HepG2 (cell line): ENCODE results near the gene SGIP1. TPM values are rescaled to one million over a fixed set of nuclear protein-coding genes. Genes with fewer than 3 reads are reported as not detected.
A peak's percentile ranks its signal among the peaks of the same experiment; 100 is the strongest.

Source experiments
- ATAC-seq: fragments of 200-7000 bp; cut with Tn5 transposase; 3 replicates; pipeline ENCODE4 v1.9.1; 2020; ENCODE audit warnings: mild to moderate bottlenecking, moderate library complexity
- BruUV-seq: library from RNA; stranded (reverse); fragments of 400-500 nt; replicated peaks from 2 replicates; lab custom pipeline; 2021; lab: Mats Ljungman, UMichigan
- CTCF ChIA-PET: fragments of 300-600 bp; formaldehyde crosslinking; extraction: SDS; loops from one replicate; lab custom pipeline; 2021; ENCODE audit warnings: low total read pairs, inconsistent platforms, low intra/inter-chr PET ratio; lab: Yijun Ruan, JAX
- POLR2A ChIA-PET: fragments of 350-600 bp; sonication (Branson Sonifier 250); formaldehyde crosslinking; loops from one replicate; lab custom pipeline; 2020; ENCODE audit warnings: antibody characterized with exemption, inconsistent platforms; lab: Yijun Ruan, JAX
- DNase-seq: peaks from one replicate; pipeline ENCODE4 v3.0.0-alpha.2; 2015; ENCODE audit warnings: low spot score
- FAIRE-seq: peaks from 3 replicates; lab custom pipeline; 2011; peaks lifted over from hg19 to GRCh38; lab: Jason Lieb, UNC
- H2AFZ ChIP-seq: one replicate; pipeline ENCODE4 v1.6.1; 2011; ENCODE audit warnings: low read length, inconsistent platforms
- H3K27ac ChIP-seq: fragments of 300-600 bp; 3 replicates; pipeline ENCODE4 v1.8.0; 2011; ENCODE audit warnings: mixed run types, mild to moderate bottlenecking, mixed read lengths, low read length, inconsistent platforms; ENCODE audit not compliant: insufficient read depth; ENCODE audit errors: extremely low read length
- H3K27me3 ChIP-seq, 2 experiments: fragments of 200-600 bp in 1 of 2; 2 replicates in 1 of 2; 3 replicates in 1 of 2; pipeline versions ENCODE4 v1.6.0 to v1.8.0; 2011; ENCODE audit warnings: low read length in 2 of 2, mild to moderate bottlenecking in 2 of 2, moderate library complexity in 2 of 2, inconsistent platforms in 1 of 2; ENCODE audit not compliant: insufficient read depth in 2 of 2, control insufficient read depth in 1 of 2
- H3K36me3 ChIP-seq, 2 experiments: fragments of 200-600 bp in 1 of 2; replicated peaks in 1 of 2; 2 replicates in 1 of 2; 3 replicates in 1 of 2; pipeline versions ENCODE4 v1.5.1 to v1.8.0; 2011; ENCODE audit warnings: low read length in 2 of 2, inconsistent platforms in 1 of 2; ENCODE audit not compliant: insufficient read depth in 2 of 2, control insufficient read depth in 1 of 2
- H3K4me1 ChIP-seq: 2 replicates; pipeline ENCODE4 v1.5.1; 2012; ENCODE audit warnings: low read length, inconsistent platforms; ENCODE audit not compliant: insufficient read depth
- H3K4me2 ChIP-seq: 2 replicates; pipeline ENCODE4 v1.6.0; 2011; ENCODE audit warnings: low read depth, low read length, inconsistent platforms
- H3K4me3 ChIP-seq, 3 experiments: fragments of 200-600 bp in 1 of 3; sonication (generic), shearing (Covaris generic) in 1 of 3; replicated peaks in 1 of 3; 2 replicates each; pipeline ENCODE4 v1.5.1; 2011 to 2016; ENCODE audit warnings: low read length in 3 of 3, inconsistent platforms in 2 of 3, low read depth in 2 of 3, mild to moderate bottlenecking in 2 of 3, control low read depth in 1 of 3, mixed read lengths in 1 of 3; ENCODE audit not compliant: insufficient read depth in 1 of 3
- H3K79me2 ChIP-seq: one replicate; pipeline ENCODE4 v1.6.1; 2011; ENCODE audit warnings: low read length, inconsistent platforms; ENCODE audit not compliant: insufficient read depth
- H3K9ac ChIP-seq: 2 replicates; pipeline ENCODE4 v1.6.0; 2011; ENCODE audit warnings: mild to moderate bottlenecking, low read depth, low read length, inconsistent platforms; ENCODE audit not compliant: insufficient read depth
- H3K9me3 ChIP-seq: 2 replicates; pipeline ENCODE4 v1.5.1; 2012; ENCODE audit warnings: mild to moderate bottlenecking, low read length
- H4K20me1 ChIP-seq: 2 replicates; pipeline ENCODE4 v1.6.0; 2011; ENCODE audit warnings: inconsistent platforms, mild to moderate bottlenecking, low read length, moderate library complexity; ENCODE audit not compliant: insufficient read depth
- BHLHE40 ChIP-seq: IDR thresholded peaks from 2 replicates; pipeline ENCODE4 v1.6.1; 2011; ENCODE audit warnings: low read length, improper control_type of control experiment
- GLI4 ChIP-seq: sonication (generic); formaldehyde crosslinking; IDR thresholded peaks from 2 replicates; pipeline ENCODE4 v1.5.1; 2020; ENCODE audit warnings: missing genetic modification reagents, mild to moderate bottlenecking, moderate library complexity, borderline replicate concordance
- RAD21 ChIP-seq: fragments of 450-650 bp; formaldehyde crosslinking; IDR thresholded peaks from 2 replicates; pipeline ENCODE4 v1.5.0; 2020; ENCODE audit warnings: mild to moderate bottlenecking
- ZBTB40 ChIP-seq, 2 experiments: fragments of 450-650 bp in 1 of 2; sonication (generic) in 1 of 2; formaldehyde crosslinking in 1 of 2; IDR thresholded peaks; 2 replicates each; pipeline versions ENCODE4 v1.6.1 to v1.8.0; 2016 to 2022; ENCODE audit warnings: antibody characterized with exemption in 1 of 2, mild to moderate bottlenecking in 1 of 2, missing genetic modification reagents in 1 of 2
- ZHX2 ChIP-seq, 2 experiments: sonication (generic) in 1 of 2; formaldehyde crosslinking in 1 of 2; IDR thresholded peaks; 2 replicates each; pipeline versions ENCODE4 v1.6.1 to v1.9.0; 2014 to 2022; ENCODE audit warnings: antibody characterized with exemption in 1 of 2, borderline replicate concordance in 1 of 2, inconsistent platforms in 1 of 2, low read depth in 1 of 2, missing genetic modification reagents in 1 of 2
- ZNF30 ChIP-seq: sonication (generic); formaldehyde crosslinking; IDR thresholded peaks from 2 replicates; pipeline ENCODE4 v1.5.0; 2020; ENCODE audit warnings: mild to moderate bottlenecking, missing genetic modification reagents
- ZNF776 ChIP-seq: sonication (generic); formaldehyde crosslinking; IDR thresholded peaks from 2 replicates; pipeline ENCODE4 v1.4.0; 2020; ENCODE audit warnings: mild to moderate bottlenecking, missing genetic modification reagents
- WGBS: methylation state at CpG from one replicate; pipeline ENCODE4 v1.1.6; 2017; ENCODE audit warnings: low lambda C conversion rate; 5-methylcytosine and 5-hydroxymethylcytosine counted together
- in situ Hi-C: cut with HindIII; loops from 2 replicates; pipeline ENCODE4 v1.10.0; 2017; ENCODE audit warnings: low pct_unique_long_range_greater_than_20kb; ENCODE audit not compliant: extremely low pct_ligation_motif_present
- intact Hi-C: fragments of 100-400 bp; cut with micrococcal nuclease; formaldehyde crosslinking; loops from one replicate; pipeline ENCODE4 v1.10.0; 2022; ENCODE audit not compliant: unreplicated experiment
- polyA plus RNA-seq, 8 experiments: library from polyadenylated mRNA; depleted of rRNA in 3 of 8; stranded (reverse) in 7 of 8; unstranded in 1 of 8; fragments of >200 nt; fragmentation: Illumina TruSeq in 4 of 8; extraction: Trizol in 4 of 8; gene quantifications; 2 replicates each; pipeline versions ENCODE4 v1.2.1 to v1.2.3, GENCODE V29; 2011 to 2016; ENCODE audit warnings: low read depth in 4 of 8, missing spikeins in 1 of 8, mixed read lengths in 1 of 8; ENCODE audit not compliant: insufficient read depth in 1 of 8
- total RNA-seq, 5 experiments: library from RNA; depleted of rRNA; stranded (reverse); fragments of >200 nt; fragmentation: Illumina TruSeq; extraction: Trizol; gene quantifications; 2 replicates each; pipeline ENCODE4 v1.2.3, GENCODE V29; 2016; ENCODE audit warnings: low read depth in 1 of 5

Gene SGIP1
- total and polyA plus RNA-seq, 2 of the 13 experiments (the other 11 are each of a cell fraction or from before 2014, with no cell fraction given), result not detected

- no peak for TF ChIP-seq ZHX2 (IDR thresholded peaks at IDR 0.05; ENCODE audit: low read depth)
- TF ChIP-seq ZHX2 (CRISPR knock-in tag; IDR thresholded peaks at IDR 0.05; ENCODE audit: borderline replicate concordance), result no peak
Measured at GRCh38 chr1:66500301-66500700, 33.7 kb upstream of the SGIP1 start (continued).

GRCh38 chr1:66502086-66502485, 31.9 kb upstream of the SGIP1 start:
- no peak for FAIRE-seq
- no peak for TF ChIP-seq ZBTB40 (IDR thresholded peaks at IDR 0.05)
- no peak for TF ChIP-seq ZBTB40 (CRISPR knock-in tag; IDR thresholded peaks at IDR 0.05)
- no peak for TF ChIP-seq GLI4 (CRISPR knock-in tag)
- TF ChIP-seq RAD21, result no peak
- TF ChIP-seq BHLHE40, result no peak
- no peak for TF ChIP-seq ZNF30
- no peak for TF ChIP-seq ZNF776 (CRISPR knock-in tag)

More at GRCh38 chr1:66502086-66502485, 31.9 kb upstream of the SGIP1 start:
- Histone ChIP-seq H3K27me3 (no peaks in the 10 kb centered on the region), H2AFZ (peak overlapping the region; percentile 16), H4K20me1 (no peaks in the 10 kb centered on the region), H3K4me2 (no peak overlapping the region), H3K27ac (no peak overlapping the region), H3K9me3 (no peaks in the 10 kb centered on the region), H3K79me2 (no peaks in the 10 kb centered on the region), H3K4me1 (no peaks in the 10 kb centered on the region), H3K36me3 (no peaks in the 10 kb centered on the region), H3K4me3 (no peak overlapping the region), H3K9ac (no peak overlapping the region)
- ATAC-seq (no peak), DNase-seq (no peak)
- WGBS, result 0% methylated on average over 1 of the region's 1 CpG
- ChIA-PET POLR2A (no interaction called here), CTCF (no interaction called here)
- in situ Hi-C loops (no loop called here), intact Hi-C loops (loop anchor here (5.0 kb wide), 2 partner anchors 225 to 250 kb away; no protein-coding TSS in a partner anchor)
- no TSS peak for BruUV-seq
